ENCODE measurements around the gene SRRT.

DNA sequence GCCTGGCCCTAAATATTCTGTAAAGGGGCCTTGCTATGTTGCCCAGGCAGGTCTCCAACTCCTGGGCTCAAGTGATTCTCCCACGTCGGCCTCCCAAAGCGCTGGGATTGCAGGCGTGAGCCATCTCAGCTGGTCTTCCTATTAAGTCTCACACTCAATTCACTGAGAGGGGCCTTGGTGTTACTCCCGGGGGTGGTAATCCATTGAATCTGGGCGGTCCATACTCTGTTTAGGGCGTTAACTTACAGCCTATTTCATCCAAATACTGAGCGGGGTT, 665 bp upstream of the SRRT start:
- no peak for TF ChIP-seq TAF1 (IDR thresholded peaks at IDR 0.05; ENCODE audit: low read depth, low read length)
- TF ChIP-seq POLR2A (IDR thresholded peaks at IDR 0.05; ENCODE audit: low read depth, low read length), result no peak

All from GM12891 (cell line).